BJ (cell line): ENCODE measurements around the gene TAL1. TPM values are rescaled to one million over a fixed set of nuclear protein-coding genes. Genes with fewer than 3 reads are reported as not detected.
"Not testable (repeated sequence)": the region's sequence is repeated elsewhere in the genome, so short reads cannot be mapped to it uniquely, and the experiment has no call there.

ENCODE experiments used
- CTCF ChIA-PET: fragments of 350-600 bp; formaldehyde crosslinking; extraction: SDS; loops from one replicate; lab custom pipeline; 2021; ENCODE audit warnings: antibody characterized with exemption, inconsistent platforms; lab: Yijun Ruan, JAX
- POLR2A ChIA-PET: fragments of 300-600 bp; sonication (Branson Sonifier 250); formaldehyde crosslinking; extraction: SDS; loops from one replicate; lab custom pipeline; 2021; ENCODE audit warnings: antibody characterized with exemption; lab: Charles Lee
- DNase-seq: peaks from one replicate; pipeline ENCODE4 v3.0.0-alpha.2; 2011; ENCODE audit warnings: low read depth
- H3K27me3 ChIP-seq: 2 replicates; pipeline ENCODE4 v1.6.0; 2011; ENCODE audit warnings: low read length; ENCODE audit not compliant: control insufficient read depth, insufficient read depth
- H3K36me3 ChIP-seq: 2 replicates; pipeline ENCODE4 v1.5.1; 2011; ENCODE audit warnings: low read length; ENCODE audit not compliant: control insufficient read depth, insufficient read depth
- H3K4me3 ChIP-seq: 2 replicates; pipeline ENCODE4 v1.5.1; 2011; ENCODE audit warnings: low read depth, mild to moderate bottlenecking, control low read depth, low read length
- CTCF ChIP-seq: IDR thresholded peaks from 2 replicates; pipeline ENCODE4 v1.5.1; 2011; ENCODE audit warnings: low read depth, mild to moderate bottlenecking, control low read depth, inconsistent platforms, low read length, moderate library complexity; ENCODE audit not compliant: insufficient read depth
- polyA minus RNA-seq: library from RNA; depleted of rRNA, polyadenylated mRNA; stranded (reverse); fragments of >200 nt; gene quantifications from 2 replicates; pipeline ENCODE4 v1.2.3, GENCODE V29; 2011; rRNA and poly(A)+ RNA removed
- polyA plus RNA-seq: library from polyadenylated mRNA; depleted of rRNA; stranded (reverse); fragments of >200 nt; gene quantifications from 2 replicates; pipeline ENCODE4 v1.2.3, GENCODE V29; 2011; rRNA removed

Gene TAL1
- polyA plus RNA-seq (not detected in 2 replicates), polyA minus RNA-seq (not detected in 2 replicates)

DNA sequence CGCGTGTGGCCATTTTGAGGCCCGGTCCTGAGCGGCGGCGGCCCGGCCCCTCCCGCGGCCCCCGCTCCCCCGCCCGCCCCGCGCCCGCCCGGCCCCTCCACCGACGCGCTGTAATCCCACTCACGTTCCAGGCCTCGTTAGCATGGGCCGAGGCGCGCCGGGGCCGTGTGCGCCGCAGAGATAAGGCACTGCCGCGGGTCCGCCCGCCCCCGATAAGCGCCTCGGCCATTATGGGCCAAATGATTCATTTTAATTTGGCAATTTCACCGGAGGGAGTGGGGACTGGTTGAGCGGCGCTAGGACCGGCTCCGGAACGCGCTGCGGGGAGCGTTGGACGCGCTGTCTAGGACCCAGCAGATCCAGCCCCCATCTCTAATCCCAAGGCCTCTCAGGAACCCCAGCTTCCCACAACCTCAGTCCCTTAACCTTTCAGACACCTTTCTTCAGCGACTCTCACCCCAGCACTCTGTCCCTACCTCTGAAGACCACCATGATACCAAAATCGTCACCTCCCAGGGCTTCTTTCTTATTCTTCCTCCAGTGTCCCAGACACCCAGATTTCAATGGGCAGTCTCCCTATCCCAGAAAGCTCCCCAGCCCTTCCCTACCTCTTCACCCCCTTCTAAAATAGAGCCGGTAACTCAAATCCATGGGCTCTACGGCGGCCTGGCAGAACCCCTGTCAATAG lies at the start of gene TAL1:
TAL1 (minus strand) TSS at position 39 of the 688 bp plus-strand sequence. CDS start 6,337 bp downstream, outside the sequence.
- TF ChIP-seq CTCF: no peak
- H3K4me3 ChIP-seq: no peak within 1 kb of the TSS
- CTCF ChIA-PET: interaction anchor here (0.8 kb wide), 1 partner anchor 31 kb away, joined by 3 read pairs; no protein-coding TSS in a partner anchor

DNA sequence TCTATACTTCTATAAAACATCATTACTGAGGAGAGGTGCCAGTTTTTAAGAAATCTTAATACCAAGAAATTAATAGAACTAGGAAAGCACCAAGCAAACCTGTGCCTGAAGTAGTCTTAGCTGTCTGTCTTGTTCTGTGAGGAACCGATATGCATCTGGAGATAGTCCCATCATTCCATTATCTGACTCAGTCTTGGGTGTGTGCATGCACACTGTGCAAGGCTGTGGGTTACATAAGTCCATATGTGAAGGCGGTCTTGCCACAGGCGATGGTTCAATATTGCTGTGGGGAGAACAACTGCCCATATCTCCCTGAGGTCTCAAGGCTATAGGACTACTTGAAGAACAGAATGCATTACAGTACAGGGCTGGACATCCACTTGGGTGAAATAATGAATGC lies 48.1 kb upstream of the TAL1 start:
- H3K27me3 ChIP-seq: no peaks in the 10 kb centered on the region
- 0 out of 2 replicates have a peak, but pooled peaks cover 1% of the 10 kb centered on the region for H3K36me3 ChIP-seq
- ChIA-PET POLR2A (no interaction called here), CTCF (interaction anchor here (3.9 kb wide), 1 partner anchor 17 kb away, joined by 17 read pairs; no protein-coding TSS in a partner anchor)
- no peak for TF ChIP-seq CTCF
- H3K4me3 ChIP-seq: no peak overlapping the region
- DNase-seq: peak; percentile 6

More for the DNA sequence above, at the start of gene TAL1:
- DNase-seq: no peak
- Histone ChIP-seq H3K36me3 (no peaks in the 10 kb centered on the region), H3K27me3 (peaks cover 66% of the 10 kb centered on the region)
- POLR2A ChIA-PET: no interaction called here

- no peak for TF ChIP-seq CTCF
- Histone ChIP-seq H3K4me3 (no peak overlapping the region), H3K36me3 (no peaks in the 10 kb centered on the region), H3K27me3 (no peaks in the 10 kb centered on the region)
- POLR2A ChIA-PET: no interaction called here
- CTCF ChIA-PET: interaction anchor here (0.8 to 5.0 kb wide), 2 partner anchors 14 to 540 kb away, joined by 3 to 23 read pairs; no protein-coding TSS in a partner anchor
- DNase-seq: no peak
Measured at GRCh38 chr1:47276850-47277249, 44.8 kb upstream of the TAL1 start.

GRCh38 chr1:47275811-47276210 lies 43.8 kb upstream of the TAL1 start:
- H3K4me3 ChIP-seq, H3K27me3 ChIP-seq, H3K36me3 ChIP-seq, POLR2A ChIA-PET, DNase-seq: not testable (repeated sequence)
- CTCF ChIA-PET: interaction anchor here (1.1 to 5.0 kb wide), 2 partner anchors 13 to 97 kb away, joined by 3 to 23 read pairs; no protein-coding TSS in a partner anchor

DNA sequence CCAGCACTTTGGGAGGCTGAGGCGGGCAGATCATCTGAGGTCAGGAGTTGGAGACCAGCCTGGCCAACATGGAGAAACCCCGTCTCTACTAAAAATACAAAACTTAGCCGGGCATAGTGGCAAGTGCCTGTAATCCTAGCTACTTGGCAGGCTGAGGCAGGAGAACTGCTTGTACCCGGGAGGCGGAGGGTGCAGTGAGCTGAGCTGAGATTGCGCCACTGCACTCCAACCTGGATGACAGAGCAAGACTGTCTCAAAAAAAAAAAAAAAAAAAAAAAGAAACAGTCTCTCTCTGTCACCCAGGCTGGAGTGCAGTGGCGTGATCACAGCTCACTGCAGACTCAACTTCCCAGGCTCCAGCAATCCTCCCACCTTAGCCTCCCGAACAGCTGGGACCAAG lies 33.5 kb upstream of the TAL1 start:
- CTCF ChIA-PET: interaction anchor here (1.0 kb wide), 1 partner anchor 73 kb away, joined by 3 read pairs; no protein-coding TSS in a partner anchor
- H3K27me3 ChIP-seq, POLR2A ChIA-PET, DNase-seq, H3K36me3 ChIP-seq, H3K4me3 ChIP-seq: not testable (repeated sequence)

GRCh38 chr1:47262787-47263413 lies 30.9 kb upstream of the TAL1 start:
- no peak for DNase-seq
- CTCF ChIA-PET: interaction anchor here (0.7 to 4.0 kb wide), 26 partner anchors 8 to 174 kb away, joined by 3 to 51 read pairs (median 4); partner anchors contain the start of gene TAL1
- Histone ChIP-seq H3K36me3 (0 out of 2 replicates have a peak, but pooled peaks cover 1% of the 10 kb centered on the region), H3K4me3 (no peak overlapping the region), H3K27me3 (no peaks in the 10 kb centered on the region)
- POLR2A ChIA-PET: interaction anchor here (0.8 kb wide), 1 partner anchor 84 kb away, joined by 3 read pairs; no protein-coding TSS in a partner anchor
- TF ChIP-seq CTCF: peak; percentile 70
